CD4-positive, alpha-beta T cell treated with Interleukin-15 for 1 hour (primary cell): ENCODE data around the gene CYP2E1.
"Not testable (repeated sequence)": the region's sequence is repeated elsewhere in the genome, so short reads cannot be mapped to it uniquely, and the experiment has no call there.

Source experiments
- DNase-seq: peaks from one replicate; pipeline ENCODE4 v3.0.0-alpha.2; 2020

The CYP2E1 gene

GRCh38 chr10:133526957-133527588 lies at the start of gene CYP2E1:
Gene CYP2E1 (plus strand): TSS chr10:133527363. CDS start chr10:133527396, 33 bp downstream.
- no peak for DNase-seq

DNA sequence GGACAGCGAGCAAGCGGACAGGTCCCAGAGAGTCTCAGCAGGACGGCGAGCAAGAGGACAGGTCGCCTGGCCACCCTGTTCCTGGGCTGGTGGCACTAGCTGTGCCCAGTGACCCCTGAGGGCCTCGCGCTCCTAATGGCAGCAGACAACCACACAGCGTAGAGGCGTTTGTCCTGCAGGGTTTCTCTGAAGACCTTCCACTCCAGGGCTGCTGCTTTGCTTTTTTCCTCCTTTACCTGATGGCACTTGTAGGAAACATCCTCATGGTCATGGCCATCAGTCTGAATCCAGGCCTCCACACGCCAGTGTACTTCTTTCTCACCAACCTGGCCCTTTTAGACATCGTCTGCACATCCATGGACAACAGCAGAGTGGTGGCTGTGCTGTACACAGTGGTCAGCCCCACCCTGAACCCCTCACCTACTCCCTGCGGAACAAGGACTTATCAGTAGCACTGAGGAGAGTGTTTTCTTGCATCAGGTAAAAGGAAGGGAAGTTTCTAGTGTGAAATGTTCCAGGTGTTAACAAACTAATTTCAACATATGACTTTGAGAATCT lies 46.0 kb upstream of the CYP2E1 start:
- no peak for DNase-seq

GRCh38 chr10:133481657-133482056 lies 45.5 kb upstream of the CYP2E1 start:
- no peak for DNase-seq

GRCh38 chr10:133484818-133485217 lies 42.3 kb upstream of the CYP2E1 start:
- DNase-seq: no peak

DNA sequence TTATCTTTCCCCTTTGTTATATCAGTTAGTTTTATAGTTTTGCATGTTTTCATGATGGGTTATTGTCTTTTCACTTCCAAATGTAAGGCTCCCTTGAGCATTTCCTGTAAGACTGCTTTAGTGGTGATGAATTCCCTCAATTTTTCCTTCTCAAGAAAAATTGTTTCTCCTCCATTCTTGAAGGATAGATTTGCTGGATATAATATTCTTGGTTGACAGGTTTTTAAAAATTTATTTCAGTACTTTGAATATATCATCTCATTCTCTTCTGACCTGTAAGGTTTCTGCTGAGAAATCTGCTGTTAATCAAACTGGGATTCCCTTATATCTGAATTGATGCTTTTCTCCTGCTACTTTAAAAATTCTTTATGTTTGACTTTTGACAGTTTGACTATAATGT lies 40.1 kb upstream of the CYP2E1 start:
- no peak for DNase-seq

GRCh38 chr10:133488354-133488753 lies 38.8 kb upstream of the CYP2E1 start:
- no peak for DNase-seq

DNA sequence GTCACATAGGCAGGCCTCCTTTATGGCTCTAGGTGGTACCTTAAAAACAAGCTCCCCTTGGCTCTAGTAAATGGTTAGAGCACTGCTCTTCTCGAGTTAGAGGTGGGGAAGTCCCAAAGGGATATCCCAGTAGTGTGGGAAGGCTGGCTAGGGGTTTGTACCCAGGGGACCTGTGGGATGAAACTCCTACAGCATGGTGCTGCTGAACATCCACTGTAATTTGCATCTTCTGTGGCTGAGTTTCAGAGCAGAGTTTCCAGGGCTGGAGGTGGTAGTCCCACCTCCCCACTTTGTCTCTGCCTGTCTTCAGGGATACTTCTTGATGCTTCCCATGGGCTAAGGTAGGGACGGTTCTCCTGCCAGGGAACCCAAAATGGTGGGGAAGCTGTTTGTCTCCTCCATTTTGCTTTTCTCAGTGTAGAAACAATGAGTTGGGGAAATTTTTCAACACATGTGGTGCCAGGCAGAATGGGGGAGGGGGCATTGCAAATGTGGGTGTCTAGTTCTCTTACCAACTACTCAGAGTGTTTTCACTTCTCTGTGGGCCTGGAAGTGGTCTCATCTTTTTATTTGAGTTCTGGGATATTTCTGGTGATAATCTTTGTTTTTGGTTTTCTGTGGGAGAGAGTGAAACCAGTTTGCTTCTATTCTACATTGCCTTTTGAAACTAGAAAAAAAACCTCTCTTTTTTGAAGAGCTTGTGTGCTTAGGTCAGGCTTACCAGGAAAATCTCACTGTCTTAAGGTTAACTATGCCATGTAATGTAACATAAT lies 37.2 kb upstream of the CYP2E1 start:
- DNase-seq: no peak

DNA sequence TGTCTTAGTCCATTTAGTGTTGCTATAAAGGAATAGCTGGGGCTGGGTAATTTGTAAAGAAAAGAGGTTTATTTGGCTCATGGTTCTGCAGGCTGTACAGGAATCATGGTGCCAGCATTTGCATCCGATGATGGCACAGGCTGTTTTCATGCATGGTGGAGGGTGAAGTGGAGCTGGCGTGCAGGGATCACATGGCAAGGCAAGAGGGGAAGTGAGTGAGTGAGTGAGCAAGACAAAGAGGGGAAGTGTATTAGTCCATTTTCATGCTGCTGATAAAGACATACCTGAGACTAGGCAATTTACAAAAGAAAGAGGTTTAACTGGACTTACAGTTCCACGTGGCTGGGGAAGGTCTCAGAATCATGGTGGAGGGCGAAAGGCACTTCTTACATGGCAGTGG lies 33.6 kb upstream of the CYP2E1 start:
- not testable (repeated sequence) for DNase-seq

- DNase-seq: not testable (repeated sequence)
These were observed 29.8 kb upstream of the CYP2E1 start for GRCh38 chr10:133497363-133497762.

DNA sequence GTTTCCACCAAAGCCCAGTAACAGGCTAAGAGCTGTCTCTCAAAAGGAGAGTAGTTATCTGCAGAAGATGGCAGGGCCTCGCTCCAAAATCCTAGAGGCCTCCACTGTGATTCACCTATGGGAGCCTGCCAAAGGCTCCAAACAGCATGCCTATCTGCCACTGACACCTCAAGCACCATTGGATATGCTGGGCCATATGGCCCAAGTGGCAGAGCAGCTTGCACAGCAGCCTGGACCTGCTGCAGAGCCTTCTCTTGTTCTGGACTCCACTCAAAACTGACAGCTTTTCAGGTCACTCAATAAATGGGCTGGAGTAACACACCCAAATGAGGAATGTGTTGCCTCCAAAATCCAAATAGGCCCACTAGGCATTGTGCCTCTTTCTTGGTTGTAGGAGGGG lies 28.0 kb upstream of the CYP2E1 start:
- DNase-seq: not testable (repeated sequence)

GRCh38 chr10:133500897-133501296 lies 26.3 kb upstream of the CYP2E1 start:
- DNase-seq: not testable (repeated sequence)

GRCh38 chr10:133509700-133510099 lies 17.5 kb upstream of the CYP2E1 start:
- no peak for DNase-seq

GRCh38 chr10:133511408-133511807 lies 15.8 kb upstream of the CYP2E1 start:
- no peak for DNase-seq

GRCh38 chr10:133511907-133512528 lies 15.1 kb upstream of the CYP2E1 start:
- no peak for DNase-seq

- DNase-seq: no peak
These were observed 11.7 kb upstream of the CYP2E1 start for GRCh38 chr10:133515471-133515870.

- no peak for DNase-seq
These were observed 11.1 kb upstream of the CYP2E1 start for GRCh38 chr10:133516057-133516456.

GRCh38 chr10:133518517-133518916 lies 8.6 kb upstream of the CYP2E1 start:
- not testable (repeated sequence) for DNase-seq

DNA sequence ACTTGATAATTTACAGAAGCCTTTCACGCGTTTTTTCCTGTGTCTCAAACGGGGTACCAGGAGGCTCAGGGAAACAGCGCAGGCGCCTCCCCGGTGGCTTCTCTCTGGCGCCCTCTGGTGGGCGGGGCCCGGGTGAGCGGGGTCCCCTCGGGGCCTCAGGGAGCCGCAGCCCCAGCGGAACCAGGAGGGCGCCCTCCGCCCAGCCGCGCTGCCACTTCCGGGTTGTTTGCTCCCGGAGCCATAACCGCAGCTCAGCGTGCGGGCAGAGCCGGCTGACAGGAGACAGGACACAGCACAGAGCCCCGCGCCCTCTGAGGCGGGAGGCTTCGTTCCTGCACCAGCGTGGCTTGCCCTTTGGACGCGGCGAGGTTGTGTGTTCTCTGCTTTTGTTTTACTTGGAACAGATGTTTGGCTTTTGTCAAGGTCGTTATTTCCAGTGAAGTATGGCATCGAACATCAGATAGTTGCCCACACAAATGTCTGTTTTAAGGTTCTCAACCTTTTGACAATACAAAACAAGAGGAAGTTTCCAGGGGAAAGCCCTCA lies 6.9 kb upstream of the CYP2E1 start:
- DNase-seq: peak; percentile 82

DNA sequence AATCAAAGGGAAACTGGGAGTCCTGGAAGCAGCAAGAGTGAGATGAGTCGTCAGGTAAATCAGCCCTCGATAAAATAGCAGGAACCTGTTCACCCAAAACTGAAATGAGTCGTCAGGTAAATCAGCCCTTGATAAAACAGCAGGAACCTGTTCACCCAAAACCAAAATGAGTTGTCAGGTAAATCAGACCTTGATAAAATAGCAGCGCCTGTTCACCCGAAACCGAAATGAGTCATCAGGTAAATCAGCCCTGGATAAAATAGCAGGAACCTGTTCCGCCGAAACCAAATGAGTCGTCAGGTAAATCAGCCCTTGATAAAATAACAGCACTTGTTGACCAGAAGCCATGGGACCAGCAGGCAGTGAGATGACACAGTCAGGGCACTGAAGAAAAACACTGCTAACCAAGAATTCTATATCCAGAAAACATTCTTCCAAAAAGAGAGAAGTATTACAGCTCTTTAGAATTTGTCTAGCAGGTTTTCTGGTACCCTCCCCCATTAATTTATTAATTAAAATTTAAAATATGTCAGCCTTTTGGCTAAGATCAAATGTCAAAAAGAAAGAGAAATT lies 3.4 kb upstream of the CYP2E1 start:
- DNase-seq: no peak

DNA sequence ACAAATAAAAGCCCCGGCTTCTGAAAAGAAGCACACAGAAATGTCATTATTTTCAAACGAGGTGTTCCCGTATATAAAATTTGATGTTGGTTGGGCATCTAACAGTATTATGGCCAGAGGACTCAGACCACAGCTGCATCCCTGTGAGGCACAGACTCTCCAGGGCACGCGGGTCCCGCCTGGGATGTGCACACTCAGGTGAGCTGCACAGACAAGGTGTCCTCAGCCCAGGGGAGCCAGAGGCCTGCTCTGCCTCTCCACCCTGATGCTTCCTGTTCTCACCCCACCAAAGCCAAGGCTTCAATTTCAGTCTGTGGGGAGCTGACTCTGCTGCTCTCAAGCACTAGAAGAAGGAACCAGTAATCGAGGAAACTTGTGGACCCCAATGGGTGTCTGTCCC lies 1.7 kb upstream of the CYP2E1 start:
- DNase-seq: no peak

- no peak for DNase-seq
These were observed 658 bp downstream of the CYP2E1 start for GRCh38 chr10:133527771-133528271.

DNA sequence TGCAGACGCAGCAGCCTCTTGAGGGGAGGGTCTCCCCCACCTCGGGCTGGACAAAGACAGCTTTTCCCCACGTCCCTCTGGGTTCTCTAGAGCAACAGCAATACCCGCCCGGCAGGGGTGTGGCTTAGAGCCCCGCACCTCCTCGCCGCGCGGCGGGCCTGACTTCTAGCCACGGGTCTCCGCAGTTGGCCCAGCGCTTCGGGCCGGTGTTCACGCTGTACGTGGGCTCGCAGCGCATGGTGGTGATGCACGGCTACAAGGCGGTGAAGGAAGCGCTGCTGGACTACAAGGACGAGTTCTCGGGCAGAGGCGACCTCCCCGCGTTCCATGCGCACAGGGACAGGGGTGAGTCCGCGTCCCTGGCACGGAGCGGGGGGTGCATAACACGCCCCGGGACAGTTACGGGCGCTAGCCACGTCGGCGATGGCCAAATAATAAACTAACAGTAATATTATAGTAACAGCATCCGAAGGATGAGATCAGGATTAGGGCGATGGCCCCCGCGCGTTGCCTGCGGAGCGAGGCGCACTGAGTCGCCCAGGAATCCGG lies 1.2 kb downstream of the CYP2E1 start:
- DNase-seq: no peak
